Measurements from ENCODE around the gene LRP1.

GRCh38 chr12:57134949-57135348, 6.7 kb downstream of the LRP1 start:
- TF ChIP-seq FOSL1 (CRISPR knock-in tag; IDR thresholded peaks at IDR 0.05; ENCODE audit: borderline replicate concordance) (no peak), ZNF562 (CRISPR knock-in tag; IDR thresholded peaks at IDR 0.05; ENCODE audit: borderline replicate concordance) (no peak), BRCA1 (CRISPR knock-in tag; IDR thresholded peaks at IDR 0.05) (no peak), ZNF143 (CRISPR knock-in tag; IDR thresholded peaks at IDR 0.05) (no peak), CEBPB (IDR thresholded peaks at IDR 0.05; ENCODE audit: borderline replicate concordance, low read depth, low read length) (no peak)
- TF ChIP-seq, protein P1, sequence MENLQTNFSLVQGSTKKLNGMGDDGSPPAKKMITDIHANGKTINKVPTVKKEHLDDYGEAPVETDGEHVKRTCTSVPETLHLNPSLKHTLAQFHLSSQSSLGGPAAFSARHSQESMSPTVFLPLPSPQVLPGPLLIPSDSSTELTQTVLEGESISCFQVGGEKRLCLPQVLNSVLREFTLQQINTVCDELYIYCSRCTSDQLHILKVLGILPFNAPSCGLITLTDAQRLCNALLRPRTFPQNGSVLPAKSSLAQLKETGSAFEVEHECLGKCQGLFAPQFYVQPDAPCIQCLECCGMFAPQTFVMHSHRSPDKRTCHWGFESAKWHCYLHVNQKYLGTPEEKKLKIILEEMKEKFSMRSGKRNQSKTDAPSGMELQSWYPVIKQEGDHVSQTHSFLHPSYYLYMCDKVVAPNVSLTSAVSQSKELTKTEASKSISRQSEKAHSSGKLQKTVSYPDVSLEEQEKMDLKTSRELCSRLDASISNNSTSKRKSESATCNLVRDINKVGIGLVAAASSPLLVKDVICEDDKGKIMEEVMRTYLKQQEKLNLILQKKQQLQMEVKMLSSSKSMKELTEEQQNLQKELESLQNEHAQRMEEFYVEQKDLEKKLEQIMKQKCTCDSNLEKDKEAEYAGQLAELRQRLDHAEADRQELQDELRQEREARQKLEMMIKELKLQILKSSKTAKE (CRISPR knock-in tag; IDR thresholded peaks at IDR 0.05; ENCODE audit: borderline replicate concordance), result no peak
- TF ChIP-seq, protein P2, sequence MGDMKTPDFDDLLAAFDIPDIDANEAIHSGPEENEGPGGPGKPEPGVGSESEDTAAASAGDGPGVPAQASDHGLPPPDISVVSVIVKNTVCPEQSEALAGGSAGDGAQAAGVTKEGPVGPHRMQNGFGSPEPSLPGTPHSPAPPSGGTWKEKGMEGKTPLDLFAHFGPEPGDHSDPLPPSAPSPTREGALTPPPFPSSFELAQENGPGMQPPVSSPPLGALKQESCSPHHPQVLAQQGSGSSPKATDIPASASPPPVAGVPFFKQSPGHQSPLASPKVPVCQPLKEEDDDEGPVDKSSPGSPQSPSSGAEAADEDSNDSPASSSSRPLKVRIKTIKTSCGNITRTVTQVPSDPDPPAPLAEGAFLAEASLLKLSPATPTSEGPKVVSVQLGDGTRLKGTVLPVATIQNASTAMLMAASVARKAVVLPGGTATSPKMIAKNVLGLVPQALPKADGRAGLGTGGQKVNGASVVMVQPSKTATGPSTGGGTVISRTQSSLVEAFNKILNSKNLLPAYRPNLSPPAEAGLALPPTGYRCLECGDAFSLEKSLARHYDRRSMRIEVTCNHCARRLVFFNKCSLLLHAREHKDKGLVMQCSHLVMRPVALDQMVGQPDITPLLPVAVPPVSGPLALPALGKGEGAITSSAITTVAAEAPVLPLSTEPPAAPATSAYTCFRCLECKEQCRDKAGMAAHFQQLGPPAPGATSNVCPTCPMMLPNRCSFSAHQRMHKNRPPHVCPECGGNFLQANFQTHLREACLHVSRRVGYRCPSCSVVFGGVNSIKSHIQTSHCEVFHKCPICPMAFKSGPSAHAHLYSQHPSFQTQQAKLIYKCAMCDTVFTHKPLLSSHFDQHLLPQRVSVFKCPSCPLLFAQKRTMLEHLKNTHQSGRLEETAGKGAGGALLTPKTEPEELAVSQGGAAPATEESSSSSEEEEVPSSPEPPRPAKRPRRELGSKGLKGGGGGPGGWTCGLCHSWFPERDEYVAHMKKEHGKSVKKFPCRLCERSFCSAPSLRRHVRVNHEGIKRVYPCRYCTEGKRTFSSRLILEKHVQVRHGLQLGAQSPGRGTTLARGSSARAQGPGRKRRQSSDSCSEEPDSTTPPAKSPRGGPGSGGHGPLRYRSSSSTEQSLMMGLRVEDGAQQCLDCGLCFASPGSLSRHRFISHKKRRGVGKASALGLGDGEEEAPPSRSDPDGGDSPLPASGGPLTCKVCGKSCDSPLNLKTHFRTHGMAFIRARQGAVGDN (CRISPR knock-in tag; IDR thresholded peaks at IDR 0.05), result peak; percentile 28; the same call in 1 of the 2 replicates
- TF ChIP-seq, protein P3, sequence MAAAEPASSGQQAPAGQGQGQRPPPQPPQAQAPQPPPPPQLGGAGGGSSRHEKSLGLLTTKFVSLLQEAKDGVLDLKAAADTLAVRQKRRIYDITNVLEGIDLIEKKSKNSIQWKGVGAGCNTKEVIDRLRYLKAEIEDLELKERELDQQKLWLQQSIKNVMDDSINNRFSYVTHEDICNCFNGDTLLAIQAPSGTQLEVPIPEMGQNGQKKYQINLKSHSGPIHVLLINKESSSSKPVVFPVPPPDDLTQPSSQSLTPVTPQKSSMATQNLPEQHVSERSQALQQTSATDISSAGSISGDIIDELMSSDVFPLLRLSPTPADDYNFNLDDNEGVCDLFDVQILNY (CRISPR knock-in tag; conservative IDR thresholded peaks at IDR 0.05), result no peak

Data from HepG2 (cell line).